NCI-H187 treated with DMSO at 0.1 percent for 48 hours (cell line): Measurements from ENCODE around the gene LRP1B.

ENCODE experiments used
- DNase-seq: peaks from one replicate; lab custom pipeline; 2025; lab: John Stamatoyannopoulos, UW

Gene LRP1B

GRCh38 chr2:140892911-140893637 is 1237.7 kb downstream of the LRP1B start:
- no peak for DNase-seq

- DNase-seq, result no peak
Measured at GRCh38 chr2:140892436-140892835, 1238.4 kb downstream of the LRP1B start.

- no peak for DNase-seq
Measured at GRCh38 chr2:140891614-140892212, 1239.1 kb downstream of the LRP1B start.

- no peak for DNase-seq
Measured at GRCh38 chr2:140882671-140883620, 1247.9 kb downstream of the LRP1B start.

- no peak for DNase-seq
Measured at GRCh38 chr2:140880573-140880972, 1250.2 kb downstream of the LRP1B start.

- no peak for DNase-seq
Measured at GRCh38 chr2:140876015-140876414, 1254.8 kb downstream of the LRP1B start.

GRCh38 chr2:140873915-140874531 is 1256.8 kb downstream of the LRP1B start:
- DNase-seq, result no peak

- DNase-seq, result no peak
Measured at GRCh38 chr2:140869925-140870324, 1260.9 kb downstream of the LRP1B start.

- no peak for DNase-seq
Measured at GRCh38 chr2:140869107-140869506, 1261.7 kb downstream of the LRP1B start.

GRCh38 chr2:140865837-140866236 is 1265.0 kb downstream of the LRP1B start:
- no peak for DNase-seq

- no peak for DNase-seq
Measured at GRCh38 chr2:140863713-140864112, 1267.1 kb downstream of the LRP1B start.

- no peak for DNase-seq
Measured at GRCh38 chr2:140862181-140862580, 1268.6 kb downstream of the LRP1B start.

GRCh38 chr2:140861666-140862065 is 1269.2 kb downstream of the LRP1B start:
- DNase-seq, result no peak

- DNase-seq, result no peak
Measured at GRCh38 chr2:140855471-140855870, 1275.3 kb downstream of the LRP1B start.

- no peak for DNase-seq
Measured at GRCh38 chr2:140851258-140851981, 1279.4 kb downstream of the LRP1B start.

GRCh38 chr2:140843186-140843585 is 1287.6 kb downstream of the LRP1B start:
- DNase-seq, result no peak

- no peak for DNase-seq
Measured at GRCh38 chr2:140842110-140842509, 1288.7 kb downstream of the LRP1B start.

- no peak for DNase-seq
Measured at GRCh38 chr2:140841141-140841540, 1289.7 kb downstream of the LRP1B start.

GRCh38 chr2:140836826-140837225 is 1294.0 kb downstream of the LRP1B start:
- DNase-seq, result no peak

- DNase-seq, result no peak
Measured at GRCh38 chr2:140835079-140835478, 1295.7 kb downstream of the LRP1B start.

- DNase-seq, result no peak
Measured at GRCh38 chr2:140814141-140814540, 1316.7 kb downstream of the LRP1B start.

GRCh38 chr2:140808820-140809219 is 1322.0 kb downstream of the LRP1B start:
- DNase-seq, result no peak
